GM21529 (cell line): ENCODE measurements around the gene SAPCD1.
A peak's percentile ranks its signal among the peaks of the same experiment; 100 is the strongest.

ENCODE experiments used
- ATAC-seq: cut with Tn5 transposase; IDR thresholded peaks from one replicate; pipeline ENCODE4 v1.9.1; 2021; ENCODE audit not compliant: unreplicated experiment

The SAPCD1 gene

GRCh38 chr6:31762356-31762755, at the start of gene SAPCD1:
TSS of gene SAPCD1 (plus strand) at chr6:31762656. CDS start at chr6:31763055, 399 bp downstream.
- no peak for ATAC-seq

- ATAC-seq: no peak
Observed at GRCh38 chr6:31713465-31713864, 49.0 kb upstream of the SAPCD1 start.

- ATAC-seq: no peak
Observed at GRCh38 chr6:31713991-31714684, 48.3 kb upstream of the SAPCD1 start.

- no peak for ATAC-seq
Observed at GRCh38 chr6:31715022-31715958, 47.2 kb upstream of the SAPCD1 start, which contains the start of gene LY6G6D. TSS of gene LY6G6D (plus strand) at chr6:31715348. CDS start at chr6:31715356, 8 bp downstream.

- ATAC-seq: no peak
Observed at GRCh38 chr6:31717499-31718222, 44.8 kb upstream of the SAPCD1 start.

- no peak for ATAC-seq
Observed at GRCh38 chr6:31718265-31718664, 44.2 kb upstream of the SAPCD1 start.

- no peak for ATAC-seq
Observed at GRCh38 chr6:31719001-31719400, 43.5 kb upstream of the SAPCD1 start.

GRCh38 chr6:31720196-31720770, 42.2 kb upstream of the SAPCD1 start:
- no peak for ATAC-seq

- ATAC-seq: no peak
Observed at GRCh38 chr6:31721351-31722020, 41.0 kb upstream of the SAPCD1 start, which contains the start of gene LY6G6C. TSS of gene LY6G6C (minus strand) at chr6:31721746. CDS start at chr6:31721679, 67 bp downstream.

- ATAC-seq: no peak
Observed at GRCh38 chr6:31722173-31722572, 40.3 kb upstream of the SAPCD1 start.

- no peak for ATAC-seq
Observed at GRCh38 chr6:31723245-31723979, 39.0 kb upstream of the SAPCD1 start, which contains the start of gene MPIG6B. TSS of gene MPIG6B (plus strand) at chr6:31723373. CDS start at chr6:31723384, 11 bp downstream.

- no peak for ATAC-seq
Observed at GRCh38 chr6:31723980-31724691, 38.3 kb upstream of the SAPCD1 start.

GRCh38 chr6:31725502-31726350, 36.7 kb upstream of the SAPCD1 start:
- no peak for ATAC-seq

- peak; percentile 43 for ATAC-seq
Observed at GRCh38 chr6:31727034-31727716, 35.3 kb upstream of the SAPCD1 start.

GRCh38 chr6:31727717-31728671, 34.5 kb upstream of the SAPCD1 start:
- no peak for ATAC-seq
